Small intestine (tissue), 7 donors: ENCODE results near the gene EMD. TPM values are rescaled to one million over a fixed set of nuclear protein-coding genes. Genes with fewer than 3 reads are reported as not detected.
A peak's percentile ranks its signal among the peaks of the same experiment; 100 is the strongest.

Experiments used
- DNase-seq, 2 donors: peaks; one replicate each; pipeline versions ENCODE4 v3.0.0 to v3.0.0-alpha.2; 2013
- FAIRE-seq: peaks from 2 replicates; lab custom pipeline; 2012; peaks lifted over from hg19 to GRCh38; lab: Jason Lieb, UNC
- H3K27ac ChIP-seq, 3 donors: one replicate each; pipeline ENCODE4 v1.5.1; 2013; ENCODE audit warnings: low read length in 2 of 3, mild to moderate bottlenecking in 2 of 3, control low read depth in 1 of 3, inconsistent platforms in 1 of 3, low read depth in 1 of 3, moderate library complexity in 1 of 3
- H3K27me3 ChIP-seq, 3 donors: one replicate each; pipeline ENCODE4 v1.6.1; 2013; ENCODE audit warnings: low read length in 3 of 3, inconsistent platforms in 1 of 3; ENCODE audit not compliant: control insufficient read depth in 3 of 3, insufficient read depth in 3 of 3
- H3K36me3 ChIP-seq, 3 donors: one replicate each; pipeline ENCODE4 v1.6.1; 2013; ENCODE audit warnings: low read length in 3 of 3, inconsistent platforms in 1 of 3, low read depth in 1 of 3, mild to moderate bottlenecking in 1 of 3, moderate library complexity in 1 of 3; ENCODE audit not compliant: control insufficient read depth in 3 of 3, insufficient read depth in 2 of 3
- H3K4me1 ChIP-seq, 3 donors: one replicate each; pipeline ENCODE4 v1.6.1; 2013; ENCODE audit warnings: low read length in 2 of 3, inconsistent platforms in 1 of 3, low read depth in 1 of 3, mild to moderate bottlenecking in 1 of 3, moderate library complexity in 1 of 3; ENCODE audit not compliant: control insufficient read depth in 3 of 3, insufficient read depth in 2 of 3
- H3K4me3 ChIP-seq, 3 donors: one replicate each; pipeline ENCODE4 v1.5.1; 2013; ENCODE audit warnings: low read length in 3 of 3, control low read depth in 1 of 3, inconsistent platforms in 1 of 3, low read depth in 1 of 3, mild to moderate bottlenecking in 1 of 3, moderate library complexity in 1 of 3
- H3K9me3 ChIP-seq, 2 donors: one replicate each; pipeline ENCODE4 v1.6.1; 2013; ENCODE audit warnings: low read depth in 1 of 2, low read length in 1 of 2; ENCODE audit not compliant: control insufficient read depth in 2 of 2, insufficient read depth in 1 of 2
- WGBS, 3 donors: extraction: QIAGEN DNeasy Blood & Tissue Kit; methylation state at CpG; one replicate each; pipeline ENCODE4 v1.1.7; 2013; 5-methylcytosine and 5-hydroxymethylcytosine counted together
- polyA plus RNA-seq, 4 donors: library from polyadenylated mRNA; stranded (reverse) in 3 of 4; unstranded in 1 of 4; fragments of 200-250 nt in 3 of 4; fragments of 120-200 nt in 1 of 4; gene quantifications; one replicate each; pipeline versions ENCODE4 v1.2.1 to v1.2.3, GENCODE V29; 2013
- donor health status: healthy with polysubstance abuse.
- donor health status: control.
- donor health status: control.
- donor health status: Bipolar disorder and iron deficiency.
- donor health status: healthy.

Gene EMD
- polyA plus RNA-seq, 4 donors: 37.6 to 82.3 (median 55.6) TPM

DNA sequence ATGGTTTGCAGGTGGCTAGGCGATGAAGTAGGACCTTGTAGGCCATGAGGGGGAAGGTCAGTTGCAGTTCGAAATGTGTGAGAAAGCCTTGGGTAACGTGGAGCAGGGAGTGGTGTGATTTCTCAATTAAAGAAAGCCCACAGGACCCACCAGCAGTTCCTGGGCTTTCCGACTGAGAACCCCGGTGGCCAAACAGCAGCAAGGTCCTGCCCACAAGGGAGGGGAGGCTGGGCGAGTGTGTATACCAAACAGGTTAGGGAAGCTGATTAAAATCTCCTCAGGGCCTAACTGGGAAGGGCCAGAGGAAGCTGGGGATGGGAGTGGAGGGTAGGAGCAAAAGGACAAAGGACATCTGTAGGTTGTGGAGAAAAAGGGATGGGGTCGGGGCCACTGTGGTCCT is 51.8 kb downstream of the EMD start:
- FAIRE-seq (no peak), DNase-seq (no peak)
- no peak overlapping the region for H3K4me3 ChIP-seq
- peaks cover 0 to 56% (median 0%) of the 10 kb centered on the region in 3 donors for H3K36me3 ChIP-seq
- H3K4me1 ChIP-seq: peaks cover 0 to 19% (median 3%) of the 10 kb centered on the region in 3 donors
- no peaks in the 10 kb centered on the region for H3K27me3 ChIP-seq
- H3K9me3 ChIP-seq: no peaks in the 10 kb centered on the region
- H3K27ac ChIP-seq: peak overlapping the region in 1 of 3 donors; percentile 44
- WGBS, 3 donors: 64 to 66% (median 65%) methylated on average over 7 of the region's 7 CpGs

Other genes with a start within 250 kb of the EMD start
- not detected for gene OPN1LW, start 235.1 kb upstream of the EMD start, polyA plus RNA-seq
- gene OPN1MW, start 196.7 kb upstream of the EMD start, polyA plus RNA-seq: not detected
- gene OPN1MW2, start 159.5 kb upstream of the EMD start, polyA plus RNA-seq: not detected
- gene OPN1MW3, start 121.7 kb upstream of the EMD start, polyA plus RNA-seq: not detected
- not detected for gene TEX28, start 84.2 kb upstream of the EMD start, polyA plus RNA-seq
- under 1 TPM in 2 of 4 donors, not detected in 2; 0.12 to 0.18 TPM for gene TKTL1, start 83.5 kb upstream of the EMD start, polyA plus RNA-seq
- gene FLNA, start 4.7 kb upstream of the EMD start, polyA plus RNA-seq: 100 to 1,000 TPM in 1 of 4 donors, 10 to 100 TPM in 3; 19.2 to 251 (median 73.8) TPM
- gene RPL10, start 19.1 kb downstream of the EMD start, polyA plus RNA-seq: 1,000 to 10,000 TPM; 3,043 to 5,653 (median 5,166) TPM
- gene DNASE1L1, start 30.0 kb downstream of the EMD start, polyA plus RNA-seq: 10 to 100 TPM; 17.0 to 27.4 (median 21.7) TPM
- 10 to 100 TPM; 31.8 to 78.3 (median 50.8) TPM for gene TAFAZZIN, start 32.2 kb downstream of the EMD start, polyA plus RNA-seq
- 100 to 1,000 TPM in 1 of 4 donors, 10 to 100 TPM in 3; 34.0 to 157 (median 57.4) TPM for gene ATP6AP1, start 49.4 kb downstream of the EMD start, polyA plus RNA-seq
- 10 to 100 TPM; 59.2 to 76.5 (median 62.6) TPM for gene GDI1, start 57.9 kb downstream of the EMD start, polyA plus RNA-seq
- 100 to 1,000 TPM in 2 of 4 donors, 10 to 100 TPM in 2; 64.5 to 181 (median 119) TPM for gene FAM50A, start 64.8 kb downstream of the EMD start, polyA plus RNA-seq
- gene PLXNA3, start 79.0 kb downstream of the EMD start, polyA plus RNA-seq: 10 to 100 TPM in 2 of 4 donors, 1 to 10 TPM in 2; 3.2 to 30.1 (median 9.6) TPM
- 10 to 100 TPM in 3 of 4 donors, 1 to 10 TPM in 1; 8.1 to 26.6 (median 21.8) TPM for gene LAGE3, start 100.0 kb downstream of the EMD start, polyA plus RNA-seq
- 10 to 100 TPM; 23.8 to 32.3 (median 28.3) TPM for gene UBL4A, start 107.3 kb downstream of the EMD start, polyA plus RNA-seq
- gene SLC10A3, start 111.3 kb downstream of the EMD start, polyA plus RNA-seq: 10 to 100 TPM; 11.6 to 22.2 (median 15.8) TPM
- 100 to 1,000 TPM in 2 of 4 donors, 10 to 100 TPM in 2; 45.6 to 123 (median 90.1) TPM for gene FAM3A, start 136.9 kb downstream of the EMD start, polyA plus RNA-seq
- 10 to 100 TPM; 10.5 to 23.4 (median 13.3) TPM for gene G6PD, start 167.6 kb downstream of the EMD start, polyA plus RNA-seq
- 10 to 100 TPM; 17.7 to 34.9 (median 27.7) TPM for gene IKBKG, start 168.3 kb downstream of the EMD start, polyA plus RNA-seq
- gene CTAG1A, start 205.8 kb downstream of the EMD start, polyA plus RNA-seq: not detected
- gene CTAG1B, start 240.0 kb downstream of the EMD start, polyA plus RNA-seq: not detected